HepG2 (cell line): ENCODE data around the gene PPP2R1B. TPM values are rescaled to one million over a fixed set of nuclear protein-coding genes. Genes with fewer than 3 reads are reported as not detected.

Experiments used
- ATAC-seq: fragments of 200-7000 bp; cut with Tn5 transposase; 3 replicates; pipeline ENCODE4 v1.9.1; 2020; ENCODE audit warnings: mild to moderate bottlenecking, moderate library complexity
- BruUV-seq: library from RNA; stranded (reverse); fragments of 400-500 nt; replicated peaks from 2 replicates; lab custom pipeline; 2021; lab: Mats Ljungman, UMichigan
- CTCF ChIA-PET: fragments of 300-600 bp; formaldehyde crosslinking; extraction: SDS; loops from one replicate; lab custom pipeline; 2021; ENCODE audit warnings: low total read pairs, inconsistent platforms, low intra/inter-chr PET ratio; lab: Yijun Ruan, JAX
- POLR2A ChIA-PET: fragments of 350-600 bp; sonication (Branson Sonifier 250); formaldehyde crosslinking; loops from one replicate; lab custom pipeline; 2020; ENCODE audit warnings: antibody characterized with exemption, inconsistent platforms; lab: Yijun Ruan, JAX
- DNase-seq: peaks from one replicate; pipeline ENCODE4 v3.0.0-alpha.2; 2015; ENCODE audit warnings: low spot score
- FAIRE-seq: peaks from 3 replicates; lab custom pipeline; 2011; peaks lifted over from hg19 to GRCh38; lab: Jason Lieb, UNC
- H2AFZ ChIP-seq: one replicate; pipeline ENCODE4 v1.6.1; 2011; ENCODE audit warnings: low read length, inconsistent platforms
- H3K27ac ChIP-seq: fragments of 300-600 bp; 3 replicates; pipeline ENCODE4 v1.8.0; 2011; ENCODE audit warnings: mixed run types, mild to moderate bottlenecking, mixed read lengths, low read length, inconsistent platforms; ENCODE audit not compliant: insufficient read depth; ENCODE audit errors: extremely low read length
- H3K27me3 ChIP-seq, 2 experiments: fragments of 200-600 bp in 1 of 2; 2 replicates in 1 of 2; 3 replicates in 1 of 2; pipeline versions ENCODE4 v1.6.0 to v1.8.0; 2011; ENCODE audit warnings: low read length in 2 of 2, mild to moderate bottlenecking in 2 of 2, moderate library complexity in 2 of 2, inconsistent platforms in 1 of 2; ENCODE audit not compliant: insufficient read depth in 2 of 2, control insufficient read depth in 1 of 2
- H3K36me3 ChIP-seq, 2 experiments: fragments of 200-600 bp in 1 of 2; replicated peaks in 1 of 2; 2 replicates in 1 of 2; 3 replicates in 1 of 2; pipeline versions ENCODE4 v1.5.1 to v1.8.0; 2011; ENCODE audit warnings: low read length in 2 of 2, inconsistent platforms in 1 of 2; ENCODE audit not compliant: insufficient read depth in 2 of 2, control insufficient read depth in 1 of 2
- H3K4me1 ChIP-seq: 2 replicates; pipeline ENCODE4 v1.5.1; 2012; ENCODE audit warnings: low read length, inconsistent platforms; ENCODE audit not compliant: insufficient read depth
- H3K4me2 ChIP-seq: 2 replicates; pipeline ENCODE4 v1.6.0; 2011; ENCODE audit warnings: low read depth, low read length, inconsistent platforms
- H3K4me3 ChIP-seq, 3 experiments: fragments of 200-600 bp in 1 of 3; sonication (generic), shearing (Covaris generic) in 1 of 3; replicated peaks in 1 of 3; 2 replicates each; pipeline ENCODE4 v1.5.1; 2011 to 2016; ENCODE audit warnings: low read length in 3 of 3, inconsistent platforms in 2 of 3, low read depth in 2 of 3, mild to moderate bottlenecking in 2 of 3, control low read depth in 1 of 3, mixed read lengths in 1 of 3; ENCODE audit not compliant: insufficient read depth in 1 of 3
- H3K79me2 ChIP-seq: one replicate; pipeline ENCODE4 v1.6.1; 2011; ENCODE audit warnings: low read length, inconsistent platforms; ENCODE audit not compliant: insufficient read depth
- H3K9ac ChIP-seq: 2 replicates; pipeline ENCODE4 v1.6.0; 2011; ENCODE audit warnings: mild to moderate bottlenecking, low read depth, low read length, inconsistent platforms; ENCODE audit not compliant: insufficient read depth
- H3K9me3 ChIP-seq: 2 replicates; pipeline ENCODE4 v1.5.1; 2012; ENCODE audit warnings: mild to moderate bottlenecking, low read length
- H4K20me1 ChIP-seq: 2 replicates; pipeline ENCODE4 v1.6.0; 2011; ENCODE audit warnings: inconsistent platforms, mild to moderate bottlenecking, low read length, moderate library complexity; ENCODE audit not compliant: insufficient read depth
- GABPB1 ChIP-seq: IDR thresholded peaks from 2 replicates; pipeline ENCODE4 v1.6.1; 2016; ENCODE audit warnings: mild to moderate bottlenecking, missing genetic modification reagents, moderate library complexity, missing compliant biosample characterization
- SOX13 ChIP-seq, 3 experiments: fragments of 450-650 bp in 1 of 3; sonication (generic) in 1 of 3; formaldehyde crosslinking in 1 of 3; IDR thresholded peaks in 2 of 3; conservative IDR thresholded peaks in 1 of 3; 2 replicates each; pipeline versions ENCODE4 v1.5.0 to v1.6.1; 2016 to 2020; ENCODE audit warnings: antibody characterized with exemption in 1 of 3, mild to moderate bottlenecking in 1 of 3, missing compliant biosample characterization in 1 of 3, missing genetic modification reagents in 1 of 3, moderate library complexity in 1 of 3
- SOX6 ChIP-seq, 2 experiments: fragments of 450-650 bp in 1 of 2; sonication (generic) in 1 of 2; formaldehyde crosslinking in 1 of 2; IDR thresholded peaks; 2 replicates each; pipeline versions ENCODE4 v1.4.0 to v1.6.1; 2017 to 2020; ENCODE audit warnings: antibody characterized with exemption in 1 of 2, mild to moderate bottlenecking in 1 of 2, missing genetic modification reagents in 1 of 2
- ZEB1 ChIP-seq: IDR thresholded peaks from 2 replicates; pipeline ENCODE4 v1.6.1; 2012; ENCODE audit warnings: mild to moderate bottlenecking, low read depth, inconsistent platforms; ENCODE audit not compliant: insufficient replicate concordance
- WGBS: methylation state at CpG from one replicate; pipeline ENCODE4 v1.1.6; 2017; ENCODE audit warnings: low lambda C conversion rate; 5-methylcytosine and 5-hydroxymethylcytosine counted together
- in situ Hi-C: cut with HindIII; loops from 2 replicates; pipeline ENCODE4 v1.10.0; 2017; ENCODE audit warnings: low pct_unique_long_range_greater_than_20kb; ENCODE audit not compliant: extremely low pct_ligation_motif_present
- intact Hi-C: fragments of 100-400 bp; cut with micrococcal nuclease; formaldehyde crosslinking; loops from one replicate; pipeline ENCODE4 v1.10.0; 2022; ENCODE audit not compliant: unreplicated experiment
- polyA plus RNA-seq, 8 experiments: library from polyadenylated mRNA; depleted of rRNA in 3 of 8; stranded (reverse) in 7 of 8; unstranded in 1 of 8; fragments of >200 nt; fragmentation: Illumina TruSeq in 4 of 8; extraction: Trizol in 4 of 8; gene quantifications; 2 replicates each; pipeline versions ENCODE4 v1.2.1 to v1.2.3, GENCODE V29; 2011 to 2016; ENCODE audit warnings: low read depth in 4 of 8, missing spikeins in 1 of 8, mixed read lengths in 1 of 8; ENCODE audit not compliant: insufficient read depth in 1 of 8
- total RNA-seq, 5 experiments: library from RNA; depleted of rRNA; stranded (reverse); fragments of >200 nt; fragmentation: Illumina TruSeq; extraction: Trizol; gene quantifications; 2 replicates each; pipeline ENCODE4 v1.2.3, GENCODE V29; 2016; ENCODE audit warnings: low read depth in 1 of 5
- TF ChIP-seq, protein P1 (sequence below): sonication (generic); formaldehyde crosslinking; IDR thresholded peaks from 2 replicates; pipeline ENCODE4 v1.4.0; 2020; ENCODE audit warnings: missing genetic modification reagents, borderline replicate concordance

Gene PPP2R1B
- total and polyA plus RNA-seq, 2 of the 13 experiments (the other 11 are each of a cell fraction or from before 2014, with no cell fraction given), result 22.1 to 56.8 TPM

DNA sequence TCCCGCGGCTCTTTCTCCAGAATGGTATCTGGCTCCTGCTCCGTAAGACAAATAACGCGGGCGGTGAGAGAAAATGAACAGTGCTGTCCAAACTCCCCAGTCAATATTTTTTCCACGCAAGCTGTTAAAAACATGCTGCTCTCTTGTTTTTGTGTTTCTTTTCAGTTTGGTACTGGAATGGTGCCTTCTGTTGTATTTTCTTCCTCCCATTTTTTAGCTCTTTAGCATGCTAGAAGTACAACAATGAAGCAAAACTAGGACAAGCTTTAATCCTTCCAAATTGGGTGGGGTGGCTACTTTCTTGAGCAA lies 599 bp upstream of the PPP2R1B start:
- ChIA-PET POLR2A (interaction anchor here (0.7 to 4.7 kb wide), 20 partner anchors 8 to 163 kb away, joined by 3 to 68 read pairs (median 6); partner anchors contain the start of genes ALG9 and SIK2), CTCF (no interaction called here)
- peak overlapping the region; percentile 98 for H2AFZ ChIP-seq
- H3K27ac ChIP-seq, result peak overlapping the region; percentile 94
- no peaks in the 10 kb centered on the region; a peak in 1 of 5 replicates for H3K27me3 ChIP-seq
- ATAC-seq (peak; percentile 68), FAIRE-seq (no peak), DNase-seq (peak; percentile 36)
- in situ Hi-C loops, result no loop called here
- peaks cover 38% of the 10 kb centered on the region for H3K4me1 ChIP-seq
- intact Hi-C loops, result loop anchor here (1.0 kb wide), 1 partner anchor 28 kb away; no protein-coding TSS in a partner anchor
- peaks cover 34% of the 10 kb centered on the region for H3K79me2 ChIP-seq
- H4K20me1 ChIP-seq, result no peaks in the 10 kb centered on the region
- H3K4me2 ChIP-seq, result peak overlapping the region; percentile 99
- BruUV-seq, result no TSS peak
- H3K9ac ChIP-seq, result peak overlapping the region; percentile 93
- H3K4me3 ChIP-seq, result peak overlapping the region; percentile 89 to 98 (median 93)
- H3K36me3 ChIP-seq, result peaks cover 8 to 13% of the 10 kb centered on the region in 2 experiments; a peak in 4 of 5 replicates
- TF ChIP-seq SOX6 (IDR thresholded peaks at IDR 0.05) (no peak), SOX6 (CRISPR knock-in tag; IDR thresholded peaks at IDR 0.05) (0 out of 2 replicates have a peak, but pooled peaks have one; percentile 2), ZEB1 (peak; percentile 23), SOX13 (IDR thresholded peaks at IDR 0.05) (no peak), SOX13 (CRISPR knock-in tag; conservative IDR thresholded peaks at IDR 0.05 in 1 of 2, IDR thresholded peaks at IDR 0.05 in 1 of 2) (peak in 1 of 2 experiments; percentile 0; a peak in 1 of 4 replicates), GABPB1 (CRISPR knock-in tag) (no peak)
- TF ChIP-seq, protein P1, sequence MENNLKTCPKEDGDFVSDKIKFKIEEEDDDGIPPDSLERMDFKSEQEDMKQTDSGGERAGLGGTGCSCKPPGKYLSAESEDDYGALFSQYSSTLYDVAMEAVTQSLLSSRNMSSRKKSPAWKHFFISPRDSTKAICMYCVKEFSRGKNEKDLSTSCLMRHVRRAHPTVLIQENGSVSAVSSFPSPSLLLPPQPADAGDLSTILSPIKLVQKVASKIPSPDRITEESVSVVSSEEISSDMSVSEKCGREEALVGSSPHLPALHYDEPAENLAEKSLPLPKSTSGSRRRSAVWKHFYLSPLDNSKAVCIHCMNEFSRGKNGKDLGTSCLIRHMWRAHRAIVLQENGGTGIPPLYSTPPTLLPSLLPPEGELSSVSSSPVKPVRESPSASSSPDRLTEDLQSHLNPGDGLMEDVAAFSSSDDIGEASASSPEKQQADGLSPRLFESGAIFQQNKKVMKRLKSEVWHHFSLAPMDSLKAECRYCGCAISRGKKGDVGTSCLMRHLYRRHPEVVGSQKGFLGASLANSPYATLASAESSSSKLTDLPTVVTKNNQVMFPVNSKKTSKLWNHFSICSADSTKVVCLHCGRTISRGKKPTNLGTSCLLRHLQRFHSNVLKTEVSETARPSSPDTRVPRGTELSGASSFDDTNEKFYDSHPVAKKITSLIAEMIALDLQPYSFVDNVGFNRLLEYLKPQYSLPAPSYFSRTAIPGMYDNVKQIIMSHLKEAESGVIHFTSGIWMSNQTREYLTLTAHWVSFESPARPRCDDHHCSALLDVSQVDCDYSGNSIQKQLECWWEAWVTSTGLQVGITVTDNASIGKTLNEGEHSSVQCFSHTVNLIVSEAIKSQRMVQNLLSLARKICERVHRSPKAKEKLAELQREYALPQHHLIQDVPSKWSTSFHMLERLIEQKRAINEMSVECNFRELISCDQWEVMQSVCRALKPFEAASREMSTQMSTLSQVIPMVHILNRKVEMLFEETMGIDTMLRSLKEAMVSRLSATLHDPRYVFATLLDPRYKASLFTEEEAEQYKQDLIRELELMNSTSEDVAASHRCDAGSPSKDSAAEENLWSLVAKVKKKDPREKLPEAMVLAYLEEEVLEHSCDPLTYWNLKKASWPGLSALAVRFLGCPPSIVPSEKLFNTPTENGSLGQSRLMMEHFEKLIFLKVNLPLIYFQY (CRISPR knock-in tag), result 0 out of 2 replicates have a peak, but pooled peaks have one; percentile 27
- no peaks in the 10 kb centered on the region for H3K9me3 ChIP-seq
- WGBS, result under 1% methylated on average over 7 of the region's 7 CpGs
